GM12878 (cell line): ENCODE results near the gene BEST4. TPM values are rescaled to one million over a fixed set of nuclear protein-coding genes. Genes with fewer than 3 reads are reported as not detected.

ENCODE experiments used
- ATAC-seq: fragments of 200-7000 bp; cut with Tn5 transposase; 3 replicates; pipeline ENCODE4 v1.9.1; 2020; ENCODE audit warnings: mild to moderate bottlenecking, moderate library complexity
- BruUV-seq: library from RNA; stranded (reverse); fragments of 400-500 nt; replicated peaks from 2 replicates; lab custom pipeline; 2021; lab: Mats Ljungman, UMichigan
- CTCF ChIA-PET: fragments of 300-600 bp; sonication (Branson Sonifier 250); formaldehyde crosslinking; extraction: SDS; loops from one replicate; lab custom pipeline; 2021; ENCODE audit warnings: inconsistent platforms; lab: Yijun Ruan, JAX
- POLR2A ChIA-PET: fragments of 350-600 bp; formaldehyde crosslinking; extraction: SDS; loops from one replicate; lab custom pipeline; 2021; ENCODE audit warnings: inconsistent platforms; lab: Charles Lee
- RAD21 ChIA-PET: fragments of 300-600 bp; sonication (Branson Sonifier 250); formaldehyde crosslinking; loops from one replicate; lab custom pipeline; 2023; ENCODE audit warnings: antibody characterized with exemption; ENCODE audit not compliant: unreplicated experiment; lab: Charles Lee
- SMC1A ChIA-PET: fragments of 300-600 bp; sonication (Branson Sonifier 250); formaldehyde crosslinking; loops from one replicate; lab custom pipeline; 2023; ENCODE audit not compliant: unreplicated experiment, uncharacterized antibody; lab: Charles Lee
- DNase-seq: peaks from one replicate; pipeline ENCODE4 v3.0.0-alpha.2; 2011; ENCODE audit warnings: low read depth, low spot score
- FAIRE-seq: peaks from 3 replicates; lab custom pipeline; 2011; peaks lifted over from hg19 to GRCh38; lab: Jason Lieb, UNC
- H2AFZ ChIP-seq: 2 replicates; pipeline ENCODE4 v1.6.0; 2011; ENCODE audit warnings: low read depth, low read length, control low read depth; ENCODE audit not compliant: control insufficient read depth
- H3K27ac ChIP-seq: 2 replicates; pipeline ENCODE4 v1.5.1; 2011; ENCODE audit warnings: control low read depth; ENCODE audit not compliant: control insufficient read depth, insufficient read depth
- H3K27me3 ChIP-seq, 2 experiments: replicated peaks in 1 of 2; 2 replicates each; pipeline versions ENCODE4 v1.6.0 to v1.6.1; 2011; ENCODE audit warnings: low read length in 1 of 2; ENCODE audit not compliant: control insufficient read depth in 2 of 2, insufficient read depth in 2 of 2
- H3K36me3 ChIP-seq, 2 experiments: 2 replicates each; pipeline ENCODE4 v1.5.1; 2011; ENCODE audit warnings: low read length in 1 of 2; ENCODE audit not compliant: control insufficient read depth in 2 of 2, insufficient read depth in 2 of 2
- H3K4me1 ChIP-seq: 2 replicates; pipeline ENCODE4 v1.6.1; 2011; ENCODE audit warnings: mild to moderate bottlenecking, low read length, moderate library complexity, mixed read lengths; ENCODE audit not compliant: control insufficient read depth, insufficient read depth
- H3K4me2 ChIP-seq: 2 replicates; pipeline ENCODE4 v1.6.0; 2011; ENCODE audit warnings: control low read depth; ENCODE audit not compliant: control insufficient read depth, insufficient read depth
- H3K4me3 ChIP-seq: fragments of 200-600 bp; sonication (generic); 2 replicates; pipeline ENCODE4 v1.5.1; 2016
- H3K79me2 ChIP-seq: 2 replicates; pipeline ENCODE4 v1.6.0; 2011; ENCODE audit warnings: low read length; ENCODE audit not compliant: control insufficient read depth, insufficient read depth
- H3K9ac ChIP-seq: 2 replicates; pipeline ENCODE4 v1.8.0; 2011; ENCODE audit warnings: low read length, control low read depth, mixed read lengths; ENCODE audit not compliant: control insufficient read depth, insufficient read depth
- H3K9me3 ChIP-seq: replicated peaks from 3 replicates; pipeline ENCODE4 v1.5.1; 2011; ENCODE audit warnings: mild to moderate bottlenecking, low read length; ENCODE audit not compliant: control insufficient read depth, insufficient read depth
- H4K20me1 ChIP-seq: 2 replicates; pipeline ENCODE4 v1.6.0; 2011; ENCODE audit not compliant: control insufficient read depth, insufficient read depth
- CBFB ChIP-seq: IDR thresholded peaks from 2 replicates; pipeline ENCODE4 v1.6.1; 2016; ENCODE audit warnings: antibody characterized with exemption, low read depth
- CEBPB ChIP-seq, 2 experiments: fragments of 150-350 bp in 1 of 2; IDR thresholded peaks; 2 replicates each; pipeline ENCODE4 v1.6.1; 2012 to 2014; ENCODE audit warnings: low read depth in 2 of 2, low read length in 2 of 2, borderline replicate concordance in 1 of 2, inconsistent platforms in 1 of 2
- E4F1 ChIP-seq: fragments of 450-650 bp; IDR thresholded peaks from 2 replicates; pipeline ENCODE4 v1.6.1; 2018; ENCODE audit warnings: borderline replicate concordance, mild to moderate bottlenecking; ENCODE audit not compliant: partially characterized antibody
- GATAD2B ChIP-seq: fragments of 450-650 bp; conservative IDR thresholded peaks from 2 replicates; pipeline ENCODE4 v1.6.1; 2017; ENCODE audit warnings: low read depth, mild to moderate bottlenecking, moderate library complexity
- IKZF2 ChIP-seq, 2 experiments: fragments of 450-650 bp; IDR thresholded peaks; 2 replicates each; pipeline ENCODE4 v1.6.1; 2017; ENCODE audit warnings: mild to moderate bottlenecking in 2 of 2, moderate library complexity in 2 of 2
- KDM1A ChIP-seq: fragments of 200-600 bp; sonication (generic); IDR thresholded peaks from 2 replicates; pipeline ENCODE4 v1.6.1; 2016; ENCODE audit warnings: borderline replicate concordance
- MXI1 ChIP-seq: fragments of 150-350 bp; IDR thresholded peaks from 2 replicates; pipeline ENCODE4 v1.6.1; 2011; ENCODE audit warnings: low read depth, mild to moderate bottlenecking, inconsistent platforms, low read length, improper control_type of control experiment
- MYB ChIP-seq: fragments of 150-350 bp; IDR thresholded peaks from 2 replicates; pipeline ENCODE4 v1.6.1; 2014; ENCODE audit warnings: mild to moderate bottlenecking, low read depth, low read length, borderline replicate concordance
- NFXL1 ChIP-seq: fragments of 450-650 bp; IDR thresholded peaks from 2 replicates; pipeline ENCODE4 v1.6.1; 2017; ENCODE audit warnings: antibody characterized with exemption, mild to moderate bottlenecking, borderline replicate concordance
- RBBP5 ChIP-seq: fragments of 200-600 bp; sonication (generic); conservative IDR thresholded peaks from 2 replicates; pipeline ENCODE4 v1.6.1; 2016
- STAT3 ChIP-seq: IDR thresholded peaks from 2 replicates; pipeline ENCODE4 v1.6.1; 2011; ENCODE audit warnings: low read depth, low read length, improper control_type of control experiment
- WRNIP1 ChIP-seq: IDR thresholded peaks from 2 replicates; pipeline ENCODE4 v1.6.1; 2011; ENCODE audit warnings: low read depth, low read length, improper control_type of control experiment, borderline replicate concordance
- ZNF207 ChIP-seq: fragments of 450-650 bp; IDR thresholded peaks from 2 replicates; pipeline ENCODE4 v1.6.1; 2014; ENCODE audit warnings: antibody characterized with exemption, mild to moderate bottlenecking, borderline replicate concordance
- ZNF24 ChIP-seq: fragments of 450-650 bp; IDR thresholded peaks from 2 replicates; pipeline ENCODE4 v1.6.1; 2017; ENCODE audit warnings: antibody characterized with exemption, mild to moderate bottlenecking
- WGBS: methylation state at CpG from one replicate; pipeline ENCODE4 v1.1.6; 2016; ENCODE audit warnings: low lambda C conversion rate; ENCODE audit not compliant: insufficient replicate concordance, insufficient coverage; ENCODE audit errors: missing lambda C conversion rate; 5-methylcytosine and 5-hydroxymethylcytosine counted together
- in situ Hi-C: fragments of 300-500 bp; cut with MboI; formaldehyde crosslinking; loops from 9 replicates; pipeline ENCODE4 v1.14.3; 2018; ENCODE audit warnings: mixed read lengths
- intact Hi-C: fragments of 100-400 bp; cut with micrococcal nuclease; formaldehyde crosslinking; loops from one replicate; pipeline ENCODE4 v1.14.2; 2022; ENCODE audit not compliant: unreplicated experiment
- polyA plus RNA-seq, 11 experiments: library from polyadenylated mRNA; depleted of rRNA in 4 of 11; unstranded in 6 of 11; stranded (reverse) in 5 of 11; fragments of >200 nt; fragmentation: Nextera tagmentation in 4 of 11; fragmentation: Illumina TruSeq in 1 of 11; extraction: Ambion mirVana in 4 of 11; extraction: Trizol in 1 of 11; gene quantifications; 1 replicate in 1 of 11; 2 replicates in 10 of 11; pipeline versions ENCODE4 v1.2.1 to v1.2.3, GENCODE V29; 2011 to 2016; ENCODE audit warnings: inconsistent platforms in 2 of 11, missing spikeins in 2 of 11, low read depth in 1 of 11
- total RNA-seq, 4 experiments: library from RNA; depleted of rRNA in 3 of 4; stranded (reverse); fragments of >200 nt in 3 of 4; fragmentation: Illumina TruSeq in 1 of 4; extraction: Trizol in 1 of 4; gene quantifications; 2 replicates each; pipeline versions ENCODE4 v1.2.1 to v1.2.3, GENCODE V29; 2013 to 2021
- TF ChIP-seq, protein P1 (sequence below): IDR thresholded peaks from 2 replicates; pipeline ENCODE4 v1.6.1; 2011; ENCODE audit warnings: low read depth, mild to moderate bottlenecking, low read length, moderate library complexity, borderline replicate concordance; ENCODE audit errors: extremely low read depth
- TF ChIP-seq, protein P2 (sequence below): fragments of 450-650 bp; formaldehyde crosslinking; IDR thresholded peaks from 2 replicates; pipeline ENCODE4 v1.4.0; 2020; ENCODE audit warnings: mild to moderate bottlenecking, moderate library complexity
- TF ChIP-seq, protein P3 (sequence below): IDR thresholded peaks from 2 replicates; pipeline ENCODE4 v1.6.1; 2012; ENCODE audit warnings: low read depth, low read length, improper control_type of control experiment

The BEST4 gene
- total and polyA plus RNA-seq, 10 of the 15 experiments (the other 5 are each of a cell fraction or from before 2014, with no cell fraction given): 0.06 to 1.3 (median 0.42) TPM

GRCh38 chr1:44733784-44734183 is 54.2 kb downstream of the BEST4 start:
- 48% methylated on average over 1 of the region's 1 CpG for whole genome bisulfite sequencing
- intact Hi-C loops (loop anchor here (5.0 kb wide), 1 partner anchor 279 kb away; the partner anchor contains the start of genes HECTD3 and UROD), in situ Hi-C loops (loop anchor here (5.0 to 10.0 kb wide), 2 partner anchors 74 to 761 kb away; partner anchors contain the start of genes BTBD19, DYNLT4 and TESK2)
- FAIRE-seq: no peak
- ChIA-PET SMC1A (interaction anchor here (0.7 to 7.8 kb wide), 5 partner anchors 10 to 273 kb away, joined by 3 to 73 read pairs (median 7); no protein-coding TSS in a partner anchor), RAD21 (no interaction called here), CTCF (interaction anchor here (1.5 to 8.9 kb wide), 3 partner anchors 14 to 51 kb away, joined by 3 to 175 read pairs (median 40); no protein-coding TSS in a partner anchor), POLR2A (interaction anchor here (1.0 to 6.6 kb wide), 2 partner anchors 15 to 66 kb away, joined by 5 to 110 read pairs; partner anchors contain the start of gene PLK3)
- Histone ChIP-seq H3K36me3 (no peaks in the 10 kb centered on the region), H3K4me2 (no peak overlapping the region), H3K27ac (no peak overlapping the region), H3K4me1 (peaks cover 14% of the 10 kb centered on the region), H2AFZ (no peak overlapping the region), H3K27me3 (no peaks in the 10 kb centered on the region), H4K20me1 (no peaks in the 10 kb centered on the region), H3K4me3 (no peak overlapping the region), H3K9me3 (no peaks in the 10 kb centered on the region), H3K9ac (no peak overlapping the region), H3K79me2 (no peaks in the 10 kb centered on the region)
- no peak for ATAC-seq
- no TSS peak for BruUV-seq
- no peak for DNase-seq
- TF ChIP-seq GATAD2B: no peak
- TF ChIP-seq MXI1: no peak
- TF ChIP-seq STAT3: no peak
- TF ChIP-seq, protein P1, sequence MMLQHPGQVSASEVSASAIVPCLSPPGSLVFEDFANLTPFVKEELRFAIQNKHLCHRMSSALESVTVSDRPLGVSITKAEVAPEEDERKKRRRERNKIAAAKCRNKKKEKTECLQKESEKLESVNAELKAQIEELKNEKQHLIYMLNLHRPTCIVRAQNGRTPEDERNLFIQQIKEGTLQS: no peak
- TF ChIP-seq ZNF207: no peak
- TF ChIP-seq ZNF24: no peak
- TF ChIP-seq RBBP5: no peak
- TF ChIP-seq CBFB: no peak
- no peak for TF ChIP-seq MYB
- no peak for TF ChIP-seq NFXL1
- no peak for TF ChIP-seq IKZF2 (IDR thresholded peaks at IDR 0.05)
- TF ChIP-seq KDM1A: no peak
- TF ChIP-seq CEBPB (IDR thresholded peaks at IDR 0.05; ENCODE audit: borderline replicate concordance in 1 of 2, low read depth in 2 of 2, low read length in 2 of 2): no peak
- TF ChIP-seq, protein P2, sequence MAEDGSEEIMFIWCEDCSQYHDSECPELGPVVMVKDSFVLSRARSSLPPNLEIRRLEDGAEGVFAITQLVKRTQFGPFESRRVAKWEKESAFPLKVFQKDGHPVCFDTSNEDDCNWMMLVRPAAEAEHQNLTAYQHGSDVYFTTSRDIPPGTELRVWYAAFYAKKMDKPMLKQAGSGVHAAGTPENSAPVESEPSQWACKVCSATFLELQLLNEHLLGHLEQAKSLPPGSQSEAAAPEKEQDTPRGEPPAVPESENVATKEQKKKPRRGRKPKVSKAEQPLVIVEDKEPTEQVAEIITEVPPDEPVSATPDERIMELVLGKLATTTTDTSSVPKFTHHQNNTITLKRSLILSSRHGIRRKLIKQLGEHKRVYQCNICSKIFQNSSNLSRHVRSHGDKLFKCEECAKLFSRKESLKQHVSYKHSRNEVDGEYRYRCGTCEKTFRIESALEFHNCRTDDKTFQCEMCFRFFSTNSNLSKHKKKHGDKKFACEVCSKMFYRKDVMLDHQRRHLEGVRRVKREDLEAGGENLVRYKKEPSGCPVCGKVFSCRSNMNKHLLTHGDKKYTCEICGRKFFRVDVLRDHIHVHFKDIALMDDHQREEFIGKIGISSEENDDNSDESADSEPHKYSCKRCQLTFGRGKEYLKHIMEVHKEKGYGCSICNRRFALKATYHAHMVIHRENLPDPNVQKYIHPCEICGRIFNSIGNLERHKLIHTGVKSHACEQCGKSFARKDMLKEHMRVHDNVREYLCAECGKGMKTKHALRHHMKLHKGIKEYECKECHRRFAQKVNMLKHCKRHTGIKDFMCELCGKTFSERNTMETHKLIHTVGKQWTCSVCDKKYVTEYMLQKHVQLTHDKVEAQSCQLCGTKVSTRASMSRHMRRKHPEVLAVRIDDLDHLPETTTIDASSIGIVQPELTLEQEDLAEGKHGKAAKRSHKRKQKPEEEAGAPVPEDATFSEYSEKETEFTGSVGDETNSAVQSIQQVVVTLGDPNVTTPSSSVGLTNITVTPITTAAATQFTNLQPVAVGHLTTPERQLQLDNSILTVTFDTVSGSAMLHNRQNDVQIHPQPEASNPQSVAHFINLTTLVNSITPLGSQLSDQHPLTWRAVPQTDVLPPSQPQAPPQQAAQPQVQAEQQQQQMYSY: no peak
- TF ChIP-seq, protein P3, sequence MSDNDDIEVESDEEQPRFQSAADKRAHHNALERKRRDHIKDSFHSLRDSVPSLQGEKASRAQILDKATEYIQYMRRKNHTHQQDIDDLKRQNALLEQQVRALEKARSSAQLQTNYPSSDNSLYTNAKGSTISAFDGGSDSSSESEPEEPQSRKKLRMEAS: no peak
- TF ChIP-seq E4F1: no peak
- no peak for TF ChIP-seq WRNIP1
